Measurements from ENCODE around the gene NCOR2.
"Not testable (repeated sequence)": the region's sequence is repeated elsewhere in the genome, so short reads cannot be mapped to it uniquely, and the experiment has no call there.

Gene NCOR2

DNA sequence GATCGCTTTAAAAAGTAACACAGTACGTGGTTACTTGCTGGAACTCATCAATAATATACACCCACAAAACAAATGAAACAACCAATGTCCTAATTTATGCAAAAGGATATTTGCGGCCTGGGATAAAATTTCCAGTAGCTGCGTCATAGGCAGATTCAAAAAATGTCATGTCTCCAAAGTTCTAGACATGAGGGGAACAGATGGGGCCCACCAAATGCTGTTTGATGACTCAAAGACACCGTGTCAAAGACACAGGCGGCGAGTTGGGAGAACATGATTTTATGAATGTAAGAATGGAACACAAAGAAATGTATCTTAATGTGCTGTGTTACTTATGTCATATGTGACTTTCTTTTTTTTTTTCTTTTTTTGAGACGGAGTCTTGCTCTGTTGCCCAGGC lies 34.3 kb upstream of the NCOR2 start:
- DNase-seq, result no peak

- DNase-seq, result no peak
These were observed 31.9 kb upstream of the NCOR2 start for GRCh38 chr12:124599074-124599999.

- no peak for DNase-seq
These were observed 29.6 kb upstream of the NCOR2 start for GRCh38 chr12:124597041-124597440.

- no peak for DNase-seq
These were observed 28.0 kb upstream of the NCOR2 start for GRCh38 chr12:124595444-124595843.

GRCh38 chr12:124594851-124595250 lies 27.4 kb upstream of the NCOR2 start:
- DNase-seq, result no peak

- DNase-seq, result no peak
These were observed 26.5 kb upstream of the NCOR2 start for GRCh38 chr12:124593851-124594401.

DNA sequence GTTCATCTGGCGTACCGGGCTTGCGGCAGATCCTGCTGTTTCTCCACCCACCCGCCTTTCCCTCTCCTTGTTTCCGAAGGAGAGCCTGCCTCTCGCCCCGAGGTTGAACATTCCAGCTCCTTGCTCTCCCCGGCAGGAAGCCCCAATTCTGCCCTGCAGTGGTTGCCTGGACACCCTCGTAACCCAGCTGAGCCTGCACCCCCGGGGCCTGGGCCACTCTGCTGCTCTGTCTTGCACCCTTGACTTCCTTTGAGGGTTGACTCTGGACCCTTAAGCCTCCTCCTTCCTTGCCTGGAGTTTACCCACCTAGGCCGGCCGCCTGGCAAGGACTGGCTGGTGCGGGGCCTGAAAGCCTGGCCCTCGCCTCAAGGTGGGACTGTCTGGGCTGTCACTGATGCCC lies 25.8 kb upstream of the NCOR2 start:
- DNase-seq, result no peak

DNA sequence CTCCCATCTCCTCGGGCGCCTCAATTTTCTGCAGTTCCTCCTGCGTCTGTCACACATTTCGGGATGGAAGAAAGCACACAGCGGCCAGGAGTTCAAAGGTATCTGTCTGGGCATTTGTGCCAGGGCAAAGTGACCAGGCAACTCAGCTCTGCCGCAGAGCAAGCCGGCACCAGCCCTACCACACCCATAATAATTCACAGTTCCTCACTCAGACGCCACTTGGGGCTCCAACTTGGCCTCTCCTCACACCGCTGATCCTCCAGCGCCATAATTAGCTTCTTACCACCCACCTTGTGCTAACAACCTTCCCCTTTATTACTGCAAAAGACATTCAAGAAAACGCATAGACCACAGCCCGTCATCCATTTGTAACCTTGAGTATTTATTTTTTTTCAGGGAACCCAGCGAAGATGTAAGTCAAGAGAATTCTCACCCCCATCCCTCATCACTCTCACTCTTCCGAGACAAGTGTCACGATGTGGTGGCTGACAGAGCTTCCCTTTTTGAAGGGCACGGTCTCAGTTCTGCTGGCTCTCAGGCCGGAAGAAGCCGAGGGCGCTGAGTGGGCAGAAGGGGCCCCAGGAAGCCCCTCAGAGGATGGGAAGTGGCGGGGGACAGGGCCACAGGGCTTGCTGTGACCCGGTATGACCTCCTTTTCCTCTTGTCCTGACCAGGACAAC lies 25.2 kb upstream of the NCOR2 start:
- DNase-seq, result peak in 4 of 56 donors; percentile 6 to 16 (median 12)

DNA sequence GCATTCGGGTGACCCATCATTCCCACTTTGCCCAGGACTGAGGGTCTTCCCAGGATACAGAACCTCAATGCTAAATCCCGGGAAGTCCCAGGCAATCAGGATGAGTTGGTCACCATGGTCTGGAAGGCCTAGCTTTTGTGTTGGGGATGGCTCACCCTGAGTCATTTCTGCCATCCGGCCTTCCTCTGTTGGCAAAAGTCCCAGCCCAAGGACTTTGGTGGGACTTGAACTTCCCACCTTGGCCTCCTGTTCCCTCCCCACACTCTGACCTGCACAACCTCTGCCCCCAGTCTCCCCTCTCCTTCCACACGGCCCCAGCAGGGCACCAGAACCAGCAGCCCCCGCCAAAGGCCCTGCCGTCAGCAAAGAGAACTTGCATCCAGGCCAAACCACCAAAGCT lies 24.6 kb upstream of the NCOR2 start:
- DNase-seq, result no peak

- no peak for DNase-seq
These were observed 23.0 kb upstream of the NCOR2 start for GRCh38 chr12:124590447-124590846.

- peak in 3 of 56 donors; percentile 7 to 20 (median 18) for DNase-seq
These were observed 21.4 kb upstream of the NCOR2 start for GRCh38 chr12:124588751-124589267.

DNA sequence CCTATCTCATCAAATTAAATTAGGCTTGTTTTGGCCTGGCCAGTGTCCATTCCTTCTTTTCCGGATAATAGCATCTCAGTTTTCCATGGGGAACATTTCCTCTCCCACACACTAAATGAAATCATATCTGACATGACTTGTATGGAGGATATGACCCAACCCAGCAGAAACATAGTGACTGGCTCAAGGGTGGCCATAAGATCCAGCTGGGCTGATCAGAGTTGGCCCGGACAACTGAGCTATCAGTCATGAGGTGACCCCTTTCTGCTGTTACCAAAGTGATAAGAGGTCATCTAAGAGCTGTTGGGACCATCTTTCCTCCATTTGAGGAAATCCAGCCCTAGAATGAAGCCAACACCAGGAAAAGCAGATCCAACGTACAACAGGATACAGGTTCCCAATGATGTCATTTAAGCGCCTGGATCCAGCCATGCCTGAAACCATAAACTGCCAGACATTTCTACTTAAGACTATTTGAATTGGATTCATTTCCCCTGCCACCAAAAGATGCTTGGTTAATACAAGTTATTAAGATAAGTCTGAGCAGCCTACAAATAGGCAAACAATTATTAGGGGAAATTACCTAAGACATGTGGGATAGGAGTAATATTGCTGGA lies 20.7 kb upstream of the NCOR2 start:
- DNase-seq, result no peak

- no peak for DNase-seq
These were observed 19.3 kb upstream of the NCOR2 start for GRCh38 chr12:124586756-124587155.

DNA sequence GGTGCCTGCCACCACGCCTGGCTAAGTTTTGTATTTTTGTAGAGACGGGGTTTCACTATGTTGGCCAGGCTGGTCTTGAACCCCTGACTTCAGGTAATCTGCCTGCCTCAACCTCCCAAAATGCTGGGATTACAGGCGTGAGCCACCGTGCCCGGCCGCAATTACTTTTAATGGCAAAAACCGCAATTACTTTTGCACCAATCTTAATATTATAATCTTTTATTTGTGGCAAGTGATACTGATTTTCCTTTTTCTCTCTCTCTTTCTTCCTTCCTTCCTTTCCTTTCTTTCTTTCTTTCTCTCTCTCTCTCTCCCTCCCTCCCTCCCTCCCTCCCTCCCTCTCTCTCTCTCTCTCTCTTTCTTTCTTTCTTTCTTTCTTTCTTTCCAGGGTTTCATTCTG lies 17.1 kb upstream of the NCOR2 start:
- DNase-seq, result not testable (repeated sequence)

DNA sequence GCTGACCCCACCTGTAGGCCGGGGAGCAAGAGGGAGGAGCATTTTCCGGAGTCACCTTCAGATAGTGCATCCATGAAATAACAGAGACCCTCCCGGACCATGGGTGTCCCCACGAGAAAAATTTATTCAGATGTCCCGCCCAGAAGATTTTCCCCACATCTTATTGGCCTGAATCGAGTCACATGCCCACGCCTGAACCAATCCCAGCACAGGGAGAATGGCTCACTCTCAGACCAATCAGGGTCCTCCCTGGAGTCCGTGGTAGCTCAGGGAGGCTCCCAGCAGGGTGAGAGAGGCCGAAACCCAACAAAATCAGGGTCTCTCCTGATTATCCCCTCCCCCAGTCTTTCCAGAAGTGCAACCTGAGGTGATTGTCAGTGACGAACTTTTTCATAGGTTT lies 16.4 kb upstream of the NCOR2 start:
- no peak for DNase-seq

GRCh38 chr12:124582108-124582424 lies 14.7 kb upstream of the NCOR2 start:
- DNase-seq, result no peak

- no peak for DNase-seq
These were observed 14.1 kb upstream of the NCOR2 start for GRCh38 chr12:124581307-124582107.

- DNase-seq, result no peak
These were observed 12.6 kb upstream of the NCOR2 start for GRCh38 chr12:124579921-124580517.

- DNase-seq, result no peak
These were observed 11.4 kb upstream of the NCOR2 start for GRCh38 chr12:124578854-124579253.

- no peak for DNase-seq
These were observed 11.0 kb upstream of the NCOR2 start for GRCh38 chr12:124578445-124578844.

- no peak for DNase-seq
These were observed 10.6 kb upstream of the NCOR2 start for GRCh38 chr12:124577986-124578385.
